ENCODE measurements around the gene ASPG. TPM values are rescaled to one million over a fixed set of nuclear protein-coding genes. Genes with fewer than 3 reads are reported as not detected.

Gene ASPG
- not detected in 2 replicates for total RNA-seq (2016; rRNA removed; fragmentation: Illumina TruSeq; extraction: Trizol)
- not detected in 2 replicates for total RNA-seq (2016; cell fraction: cytosol; rRNA removed; fragmentation: Illumina TruSeq; extraction: Trizol; ENCODE audit: low read depth)
- not detected in 2 replicates for total RNA-seq (2016; cell fraction: insoluble cytoplasmic fraction; rRNA removed; fragmentation: Illumina TruSeq; extraction: Trizol)
- not detected in 2 replicates for total RNA-seq (2016; cell fraction: membrane; rRNA removed; fragmentation: Illumina TruSeq; extraction: Trizol)
- total RNA-seq (2016; cell fraction: nucleus; rRNA removed; fragmentation: Illumina TruSeq; extraction: Trizol), result not detected in 2 replicates
- not detected in 2 replicates for polyA plus RNA-seq (2011; rRNA removed)
- not detected in 2 replicates for polyA plus RNA-seq (2011; cell fraction: cytosol; rRNA removed)
- polyA plus RNA-seq (2011; cell fraction: nucleus; rRNA removed), result not detected in 2 replicates
- not detected in 2 replicates for polyA plus RNA-seq (2012)
- polyA plus RNA-seq (2016; cell fraction: cytosol; fragmentation: Illumina TruSeq; extraction: Trizol; ENCODE audit: low read depth), result not detected in 2 replicates
- polyA plus RNA-seq (2016; cell fraction: insoluble cytoplasmic fraction; fragmentation: Illumina TruSeq; extraction: Trizol; ENCODE audit: low read depth), result not detected in 2 replicates
- not detected in 2 replicates for polyA plus RNA-seq (2016; cell fraction: membrane; fragmentation: Illumina TruSeq; extraction: Trizol; ENCODE audit: low read depth)
- not detected in 2 replicates for polyA plus RNA-seq (2016; cell fraction: nucleus; fragmentation: Illumina TruSeq; extraction: Trizol; ENCODE audit: insufficient read depth, low read depth)
- 0.37 TPM in 1 of 2 replicates, not detected in the other for polyA minus RNA-seq (2011; rRNA and poly(A)+ RNA removed; ENCODE audit: low replicate concordance)
- not detected in 2 replicates for polyA minus RNA-seq (2011; cell fraction: cytosol; rRNA and poly(A)+ RNA removed)
- polyA minus RNA-seq (2011; cell fraction: nucleus; rRNA and poly(A)+ RNA removed), result not detected in 2 replicates
- not detected for Bru-seq, nascent RNA
- not detected for BruChase-seq, experiment 1, labeled RNA remaining after a 6-hour chase
- BruChase-seq, experiment 2, labeled RNA remaining after a 2-hour chase, result not detected
- long read RNA-seq, experiment 1, result 0 reads
- long read RNA-seq, experiment 2, result 0 reads

- Histone ChIP-seq H4K20me1 (ENCODE audit: insufficient read depth, low read length) (no peaks in the 10 kb centered on the region), H3K36me3 (replicated peaks in 1 of 2; ENCODE audit: control insufficient read depth in 1 of 2, insufficient read depth in 2 of 2, low read length in 2 of 2) (no peaks in the 10 kb centered on the region), H3K9me3 (ENCODE audit: low read length) (no peaks in the 10 kb centered on the region), H3K4me2 (ENCODE audit: low read depth, low read length) (no peak within 1 kb of the TSS), H3K4me1 (ENCODE audit: insufficient read depth, low read length) (peaks cover 17% of the 10 kb centered on the region), H3K27me3 (ENCODE audit: control insufficient read depth in 1 of 2, insufficient read depth in 2 of 2, low read length in 2 of 2) (peaks cover 1 to 48% of the 10 kb centered on the region in 2 experiments), H2AFZ (ENCODE audit: low read length) (no peak within 1 kb of the TSS), H3K79me2 (ENCODE audit: insufficient read depth, low read length) (no peaks in the 10 kb centered on the region), H3K4me3 (replicated peaks in 1 of 3; ENCODE audit: insufficient read depth in 1 of 3, low read depth in 2 of 3, low read length in 3 of 3) (no peak within 1 kb of the TSS), H3K27ac (ENCODE audit: extremely low read length, insufficient read depth, low read length) (no peak within 1 kb of the TSS), H3K9ac (ENCODE audit: insufficient read depth, low read depth, low read length) (no peak within 1 kb of the TSS)
- ChIA-PET POLR2A (no interaction called here), CTCF (ENCODE audit: low intra/inter-chr PET ratio, low total read pairs) (no interaction called here)
- no TSS peak for BruUV-seq (replicated peaks)
- DNase-seq (ENCODE audit: low spot score) (no peak), FAIRE-seq (no peak), ATAC-seq (no peak)
- WGBS (ENCODE audit: low lambda C conversion rate), result 55% methylated on average over 41 of the region's 70 CpGs
- in situ Hi-C loops (cut with HindIII; ENCODE audit: extremely low pct_ligation_motif_present, low pct_unique_long_range_greater_than_20kb), result no loop called here
- intact Hi-C loops (cut with micrococcal nuclease; ENCODE audit: unreplicated experiment), result no loop called here
- no peak for TF ChIP-seq ZNF709 (CRISPR knock-in tag; IDR thresholded peaks at IDR 0.05)
- no peak for TF ChIP-seq RAD21 (CRISPR knock-in tag; IDR thresholded peaks at IDR 0.05)
- TF ChIP-seq ZFP62 (CRISPR knock-in tag; IDR thresholded peaks at IDR 0.05), result no peak
- TF ChIP-seq BORCS8-MEF2B (CRISPR knock-in tag; IDR thresholded peaks at IDR 0.05), result no peak
- TF ChIP-seq KAT7 (CRISPR knock-in tag; IDR thresholded peaks at IDR 0.05; ENCODE audit: borderline replicate concordance), result no peak
- no peak for TF ChIP-seq ZNF724P (CRISPR knock-in tag; IDR thresholded peaks at IDR 0.05; ENCODE audit: borderline replicate concordance)
- TF ChIP-seq SMAD3 (CRISPR knock-in tag; IDR thresholded peaks at IDR 0.05), result no peak
- TF ChIP-seq MXI1 (IDR thresholded peaks at IDR 0.05; ENCODE audit: borderline replicate concordance, low read depth, low read length), result no peak
- TF ChIP-seq SNAPC2 (CRISPR knock-in tag; IDR thresholded peaks at IDR 0.05), result no peak
- TF ChIP-seq ZNF296 (CRISPR knock-in tag; conservative IDR thresholded peaks at IDR 0.05), result no peak
- TF ChIP-seq POGK (CRISPR knock-in tag; conservative IDR thresholded peaks at IDR 0.05), result no peak
- TF ChIP-seq SP1 (IDR thresholded peaks at IDR 0.05), result no peak
- TF ChIP-seq SP1 (CRISPR knock-in tag; IDR thresholded peaks at IDR 0.05), result no peak
- TF ChIP-seq ZBTB44 (CRISPR knock-in tag; IDR thresholded peaks at IDR 0.05), result no peak
- no peak for TF ChIP-seq ELF4 (CRISPR knock-in tag; IDR thresholded peaks at IDR 0.05; ENCODE audit: borderline replicate concordance)
- TF ChIP-seq PLRG1 (conservative IDR thresholded peaks at IDR 0.05), result no peak
- no peak for TF ChIP-seq IRF1 (CRISPR knock-in tag; IDR thresholded peaks at IDR 0.05; ENCODE audit: low read depth)
Measured at GRCh38 chr14:104085032-104085888, at the start of gene ASPG. Gene ASPG (plus strand): TSS chr14:104085700. CDS start chr14:104085771, 71 bp downstream.

All from HepG2 (cell line).